HL-60 (cell line): Measurements from ENCODE around the gene ADGRL3.

Experiments used
- DNase-seq, 2 experiments: peaks; one replicate each; pipeline ENCODE4 v3.0.0-alpha.2; 2010 to 2020; ENCODE audit warnings: low read depth in 1 of 2, low spot score in 1 of 2
- H3K27ac ChIP-seq: fragments of 250-450 bp; sonication (Bioruptor Pico); replicated peaks from 2 replicates; pipeline ENCODE4 v1.5.1; 2020; ENCODE audit warnings: mild to moderate bottlenecking, moderate library complexity
- H3K27me3 ChIP-seq: fragments of 250-450 bp; sonication (Bioruptor Pico); 2 replicates; pipeline ENCODE4 v1.5.1; 2021; ENCODE audit warnings: mild to moderate bottlenecking, moderate library complexity; ENCODE audit not compliant: insufficient read depth, poor library complexity, severe bottlenecking
- H3K4me3 ChIP-seq: replicated peaks from 2 replicates; pipeline ENCODE4 v1.5.1; 2011; ENCODE audit warnings: mild to moderate bottlenecking, control low read depth, low read length; ENCODE audit not compliant: insufficient read depth
- GABPA ChIP-seq: IDR thresholded peaks from 2 replicates; pipeline ENCODE4 v1.6.1; 2012; ENCODE audit warnings: low read depth
- POLR2AphosphoS5 ChIP-seq: IDR thresholded peaks from 2 replicates; pipeline ENCODE4 v1.6.1; 2012; ENCODE audit warnings: low read depth
- SPI1 ChIP-seq: IDR thresholded peaks from 2 replicates; pipeline ENCODE4 v1.6.1; 2012; ENCODE audit warnings: low read depth, mild to moderate bottlenecking, borderline replicate concordance
- TF ChIP-seq, protein P1 (sequence below): IDR thresholded peaks from 2 replicates; pipeline ENCODE4 v1.6.1; 2012; ENCODE audit warnings: low read depth; ENCODE audit not compliant: insufficient replicate concordance
- TF ChIP-seq, protein P2 (sequence below): IDR thresholded peaks from one replicate; pipeline ENCODE4 v1.5.1; 2011; ENCODE audit warnings: low read length, control low read depth, inconsistent platforms; ENCODE audit not compliant: insufficient read depth

The ADGRL3 gene

DNA sequence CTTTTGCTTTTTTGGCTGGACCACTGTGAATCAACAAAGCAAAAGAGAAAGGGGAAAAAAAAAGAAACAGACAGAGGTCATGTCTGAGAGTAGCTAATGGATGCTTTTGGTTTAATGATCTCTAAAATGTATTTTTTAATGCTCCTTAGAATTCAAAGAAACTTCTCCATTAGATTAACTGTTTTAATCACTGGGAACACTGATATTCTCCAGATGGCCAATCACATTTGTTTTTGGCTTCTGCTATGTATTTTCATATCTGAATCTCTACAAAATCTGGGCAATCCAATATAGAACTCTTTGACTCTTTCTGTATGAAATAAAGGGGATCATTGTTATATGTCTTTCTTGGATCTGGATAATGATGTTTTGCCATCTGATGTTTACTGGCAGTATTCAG lies 278.2 kb downstream of the ADGRL3 start:
- TF ChIP-seq POLR2AphosphoS5 (no peak), GABPA (no peak), SPI1 (no peak)
- TF ChIP-seq, protein P1, sequence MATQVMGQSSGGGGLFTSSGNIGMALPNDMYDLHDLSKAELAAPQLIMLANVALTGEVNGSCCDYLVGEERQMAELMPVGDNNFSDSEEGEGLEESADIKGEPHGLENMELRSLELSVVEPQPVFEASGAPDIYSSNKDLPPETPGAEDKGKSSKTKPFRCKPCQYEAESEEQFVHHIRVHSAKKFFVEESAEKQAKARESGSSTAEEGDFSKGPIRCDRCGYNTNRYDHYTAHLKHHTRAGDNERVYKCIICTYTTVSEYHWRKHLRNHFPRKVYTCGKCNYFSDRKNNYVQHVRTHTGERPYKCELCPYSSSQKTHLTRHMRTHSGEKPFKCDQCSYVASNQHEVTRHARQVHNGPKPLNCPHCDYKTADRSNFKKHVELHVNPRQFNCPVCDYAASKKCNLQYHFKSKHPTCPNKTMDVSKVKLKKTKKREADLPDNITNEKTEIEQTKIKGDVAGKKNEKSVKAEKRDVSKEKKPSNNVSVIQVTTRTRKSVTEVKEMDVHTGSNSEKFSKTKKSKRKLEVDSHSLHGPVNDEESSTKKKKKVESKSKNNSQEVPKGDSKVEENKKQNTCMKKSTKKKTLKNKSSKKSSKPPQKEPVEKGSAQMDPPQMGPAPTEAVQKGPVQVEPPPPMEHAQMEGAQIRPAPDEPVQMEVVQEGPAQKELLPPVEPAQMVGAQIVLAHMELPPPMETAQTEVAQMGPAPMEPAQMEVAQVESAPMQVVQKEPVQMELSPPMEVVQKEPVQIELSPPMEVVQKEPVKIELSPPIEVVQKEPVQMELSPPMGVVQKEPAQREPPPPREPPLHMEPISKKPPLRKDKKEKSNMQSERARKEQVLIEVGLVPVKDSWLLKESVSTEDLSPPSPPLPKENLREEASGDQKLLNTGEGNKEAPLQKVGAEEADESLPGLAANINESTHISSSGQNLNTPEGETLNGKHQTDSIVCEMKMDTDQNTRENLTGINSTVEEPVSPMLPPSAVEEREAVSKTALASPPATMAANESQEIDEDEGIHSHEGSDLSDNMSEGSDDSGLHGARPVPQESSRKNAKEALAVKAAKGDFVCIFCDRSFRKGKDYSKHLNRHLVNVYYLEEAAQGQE: no peak
- TF ChIP-seq, protein P2, sequence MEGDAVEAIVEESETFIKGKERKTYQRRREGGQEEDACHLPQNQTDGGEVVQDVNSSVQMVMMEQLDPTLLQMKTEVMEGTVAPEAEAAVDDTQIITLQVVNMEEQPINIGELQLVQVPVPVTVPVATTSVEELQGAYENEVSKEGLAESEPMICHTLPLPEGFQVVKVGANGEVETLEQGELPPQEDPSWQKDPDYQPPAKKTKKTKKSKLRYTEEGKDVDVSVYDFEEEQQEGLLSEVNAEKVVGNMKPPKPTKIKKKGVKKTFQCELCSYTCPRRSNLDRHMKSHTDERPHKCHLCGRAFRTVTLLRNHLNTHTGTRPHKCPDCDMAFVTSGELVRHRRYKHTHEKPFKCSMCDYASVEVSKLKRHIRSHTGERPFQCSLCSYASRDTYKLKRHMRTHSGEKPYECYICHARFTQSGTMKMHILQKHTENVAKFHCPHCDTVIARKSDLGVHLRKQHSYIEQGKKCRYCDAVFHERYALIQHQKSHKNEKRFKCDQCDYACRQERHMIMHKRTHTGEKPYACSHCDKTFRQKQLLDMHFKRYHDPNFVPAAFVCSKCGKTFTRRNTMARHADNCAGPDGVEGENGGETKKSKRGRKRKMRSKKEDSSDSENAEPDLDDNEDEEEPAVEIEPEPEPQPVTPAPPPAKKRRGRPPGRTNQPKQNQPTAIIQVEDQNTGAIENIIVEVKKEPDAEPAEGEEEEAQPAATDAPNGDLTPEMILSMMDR: no peak
- H3K27ac ChIP-seq: no peak overlapping the region
- no peak overlapping the region for H3K4me3 ChIP-seq
- H3K27me3 ChIP-seq: no peaks in the 10 kb centered on the region
- no peak for DNase-seq

DNA sequence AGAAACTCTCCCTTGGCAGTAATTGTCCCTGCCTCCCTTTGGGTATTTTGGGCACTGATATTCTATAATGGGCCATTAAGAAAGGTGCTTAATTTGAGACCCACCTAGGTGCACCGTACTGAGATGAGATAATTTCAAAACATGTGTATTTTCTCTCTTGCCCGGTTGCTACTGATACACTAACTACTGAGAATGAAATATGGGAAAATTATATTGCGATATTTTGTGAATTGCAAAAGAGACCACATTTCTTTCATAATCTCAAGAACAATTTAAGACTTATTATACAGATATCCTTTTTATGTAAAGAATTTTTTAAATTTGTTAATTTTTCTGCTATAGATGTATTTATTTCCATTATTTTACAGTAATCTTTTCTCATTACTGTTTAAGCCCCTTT lies 284.9 kb downstream of the ADGRL3 start:
- Histone ChIP-seq H3K27me3 (no peaks in the 10 kb centered on the region), H3K4me3 (no peak overlapping the region), H3K27ac (peak overlapping the region; percentile 59)
- DNase-seq: peak in 1 of 2 experiments; percentile 32
- TF ChIP-seq SPI1: no peak
- no peak for TF ChIP-seq GABPA
- TF ChIP-seq, protein P1: no peak
- TF ChIP-seq, protein P2: no peak
- TF ChIP-seq POLR2AphosphoS5: no peak

- H3K27me3 ChIP-seq: no peaks in the 10 kb centered on the region
- H3K4me3 ChIP-seq: no peak overlapping the region
- H3K27ac ChIP-seq: no peak overlapping the region
- TF ChIP-seq GABPA: no peak
- TF ChIP-seq POLR2AphosphoS5: no peak
- TF ChIP-seq, protein P2: no peak
- TF ChIP-seq, protein P1: no peak
- TF ChIP-seq SPI1: no peak
- DNase-seq: no peak
Measured at GRCh38 chr4:61489927-61490326, 289.8 kb downstream of the ADGRL3 start.
